Measurements from ENCODE around the gene OR10A4.
"Not testable (repeated sequence)": the region's sequence is repeated elsewhere in the genome, so short reads cannot be mapped to it uniquely, and the experiment has no call there.

OR10A4 gene

GRCh38 chr11:6876325-6876724 lies at the start of gene OR10A4:
Gene OR10A4, plus strand, starts transcription at chr11:6876625. Its CDS starts 23 bp downstream, at chr11:6876648.
- no peak for TF ChIP-seq POLR2A (IDR thresholded peaks at IDR 0.05; ENCODE audit: low read length)
- TF ChIP-seq GATA1 (IDR thresholded peaks at IDR 0.05; ENCODE audit: low read depth, low read length): no peak
- DNase-seq: no peak

- TF ChIP-seq GATA1 (IDR thresholded peaks at IDR 0.05; ENCODE audit: low read depth, low read length): no peak
- TF ChIP-seq POLR2A (IDR thresholded peaks at IDR 0.05; ENCODE audit: low read length): no peak
These were observed 48.3 kb upstream of the OR10A4 start for GRCh38 chr11:6828103-6828502.

GRCh38 chr11:6833356-6833755 lies 43.1 kb upstream of the OR10A4 start:
- no peak for DNase-seq
- TF ChIP-seq POLR2A (IDR thresholded peaks at IDR 0.05; ENCODE audit: low read length) (no peak), GATA1 (IDR thresholded peaks at IDR 0.05; ENCODE audit: low read depth, low read length) (no peak)

More at GRCh38 chr11:6828103-6828502, 48.3 kb upstream of the OR10A4 start:
- no peak for DNase-seq

- no peak for DNase-seq
- TF ChIP-seq GATA1 (IDR thresholded peaks at IDR 0.05; ENCODE audit: low read depth, low read length) (no peak), POLR2A (IDR thresholded peaks at IDR 0.05; ENCODE audit: low read length) (no peak)
These were observed 42.4 kb upstream of the OR10A4 start for GRCh38 chr11:6834021-6834420.

- DNase-seq: no peak
- TF ChIP-seq POLR2A (IDR thresholded peaks at IDR 0.05; ENCODE audit: low read length) (no peak), GATA1 (IDR thresholded peaks at IDR 0.05; ENCODE audit: low read depth, low read length) (no peak)
These were observed 34.7 kb upstream of the OR10A4 start for GRCh38 chr11:6841694-6842093.

- DNase-seq: no peak
- TF ChIP-seq POLR2A (IDR thresholded peaks at IDR 0.05; ENCODE audit: low read length) (no peak), GATA1 (IDR thresholded peaks at IDR 0.05; ENCODE audit: low read depth, low read length) (no peak)
These were observed 32.8 kb upstream of the OR10A4 start for GRCh38 chr11:6843670-6844069.

- no peak for TF ChIP-seq GATA1 (IDR thresholded peaks at IDR 0.05; ENCODE audit: low read depth, low read length)
- TF ChIP-seq POLR2A (IDR thresholded peaks at IDR 0.05; ENCODE audit: low read length): no peak
- DNase-seq: no peak
These were observed 32.1 kb upstream of the OR10A4 start for GRCh38 chr11:6844356-6844755.

GRCh38 chr11:6845383-6845782 lies 31.0 kb upstream of the OR10A4 start, which contains the start of gene OR10A5:
Gene OR10A5, plus strand, starts transcription at chr11:6845683. Its CDS starts 0 bp downstream, at chr11:6845683.
- no peak for DNase-seq
- TF ChIP-seq POLR2A (IDR thresholded peaks at IDR 0.05; ENCODE audit: low read length) (no peak), GATA1 (IDR thresholded peaks at IDR 0.05; ENCODE audit: low read depth, low read length) (no peak)

- no peak for TF ChIP-seq POLR2A (IDR thresholded peaks at IDR 0.05; ENCODE audit: low read length)
- TF ChIP-seq GATA1 (IDR thresholded peaks at IDR 0.05; ENCODE audit: low read depth, low read length): no peak
- DNase-seq: no peak
These were observed 25.9 kb upstream of the OR10A4 start for GRCh38 chr11:6850526-6850925.

- DNase-seq: not testable (repeated sequence)
These were observed 21.6 kb upstream of the OR10A4 start for GRCh38 chr11:6854801-6855200.

GRCh38 chr11:6855971-6856541 lies 20.4 kb upstream of the OR10A4 start:
- DNase-seq: no peak
- TF ChIP-seq POLR2A (IDR thresholded peaks at IDR 0.05; ENCODE audit: low read length) (no peak), GATA1 (IDR thresholded peaks at IDR 0.05; ENCODE audit: low read depth, low read length) (no peak)

- no peak for DNase-seq
- no peak for TF ChIP-seq POLR2A (IDR thresholded peaks at IDR 0.05; ENCODE audit: low read length)
- no peak for TF ChIP-seq GATA1 (IDR thresholded peaks at IDR 0.05; ENCODE audit: low read depth, low read length)
These were observed 19.6 kb upstream of the OR10A4 start for GRCh38 chr11:6856871-6857270.

GRCh38 chr11:6862961-6863360 lies 13.5 kb upstream of the OR10A4 start, which contains the start of gene OR10A2:
Gene OR10A2, plus strand, starts transcription at chr11:6863057. Its CDS starts 6,698 bp downstream, at chr11:6869755.
- DNase-seq: no peak
- TF ChIP-seq GATA1 (IDR thresholded peaks at IDR 0.05; ENCODE audit: low read depth, low read length): no peak
- TF ChIP-seq POLR2A (IDR thresholded peaks at IDR 0.05; ENCODE audit: low read length): no peak

GRCh38 chr11:6864438-6864837 lies 12.0 kb upstream of the OR10A4 start:
- TF ChIP-seq GATA1 (IDR thresholded peaks at IDR 0.05; ENCODE audit: low read depth, low read length) (no peak), POLR2A (IDR thresholded peaks at IDR 0.05; ENCODE audit: low read length) (no peak)
- no peak for DNase-seq

- DNase-seq: no peak
- TF ChIP-seq POLR2A (IDR thresholded peaks at IDR 0.05; ENCODE audit: low read length): no peak
- TF ChIP-seq GATA1 (IDR thresholded peaks at IDR 0.05; ENCODE audit: low read depth, low read length): no peak
These were observed 5.1 kb upstream of the OR10A4 start for GRCh38 chr11:6871278-6871677.

All from erythroblast (primary cell).